ENCODE measurements around the gene CCKAR.

DNA sequence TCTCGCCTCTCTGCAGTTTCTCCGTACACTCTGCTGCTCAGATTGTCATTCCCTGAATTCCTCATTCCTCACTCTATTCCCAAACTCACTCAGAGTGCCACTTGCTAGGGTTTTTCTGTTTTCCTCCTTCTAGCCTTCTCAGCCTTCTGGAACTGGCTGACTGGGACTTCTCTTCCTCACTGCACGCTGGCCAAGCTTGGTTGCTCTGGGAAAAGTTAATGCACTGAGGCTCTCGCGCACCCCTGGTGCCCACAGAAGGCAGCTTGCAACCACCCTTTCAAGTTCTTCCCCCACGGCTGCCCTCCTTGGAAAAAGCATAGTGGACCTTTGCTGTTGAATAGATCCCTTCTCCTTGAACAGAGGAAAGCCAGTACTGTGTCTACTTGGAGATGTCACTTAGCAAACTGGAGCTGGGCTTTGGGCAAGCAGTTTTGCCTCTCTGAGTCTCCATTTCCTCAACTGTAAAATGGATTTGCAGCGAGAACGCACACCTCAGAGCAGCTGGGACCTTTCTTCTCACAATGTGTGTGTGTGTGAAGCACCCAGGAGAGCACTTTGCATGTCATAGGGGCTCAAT lies 6.0 kb upstream of the CCKAR start:
- TF ChIP-seq GATA2 (IDR thresholded peaks at IDR 0.05; ENCODE audit: low read depth, low read length) (no peak), GATA3 (IDR thresholded peaks at IDR 0.05; ENCODE audit: low read depth, low read length) (no peak)

All from SH-SY5Y (cell line).